Measurements from ENCODE around the gene DDC. TPM values are rescaled to one million over a fixed set of nuclear protein-coding genes. Genes with fewer than 3 reads are reported as not detected.
A peak's percentile ranks its signal among the peaks of the same experiment; 100 is the strongest.

Gene DDC
- total RNA-seq, 1 donor from 2014 or later = not detected

DNA sequence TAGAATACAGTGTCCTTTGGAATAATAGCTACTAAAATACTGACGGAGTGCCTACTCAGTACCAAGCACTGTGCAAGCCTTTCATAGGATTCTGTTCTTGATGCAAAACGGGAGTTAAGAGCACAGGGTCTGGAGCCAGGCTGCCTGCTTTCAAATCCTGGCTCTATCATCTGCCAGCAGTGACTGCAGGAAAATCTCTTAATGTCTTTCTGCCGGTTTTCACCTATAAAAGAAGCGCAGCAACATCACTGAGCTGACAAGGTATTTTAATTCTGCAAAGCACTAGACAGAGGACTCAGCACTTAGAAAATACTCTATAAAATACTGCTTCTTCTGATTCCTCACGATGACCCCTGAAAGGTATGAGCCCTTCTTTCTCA is 115.7 kb downstream of the DDC start:
- no peak for DNase-seq (ENCODE audit: low spot score)
- Mint-ChIP-seq H3K36me3 (ENCODE audit: low read depth) (peaks cover 4% of the 10 kb centered on the region), H3K27ac (ENCODE audit: unreplicated experiment) (peak overlapping the region; percentile 77), H3K4me1 (ENCODE audit: low read depth) (peaks cover 18% of the 10 kb centered on the region), H3K4me3 (ENCODE audit: unreplicated experiment) (peak overlapping the region; percentile 81), H3K27me3 (ENCODE audit: low read depth) (peaks cover 13% of the 10 kb centered on the region), H3K9me3 (ENCODE audit: low read depth) (no peaks in the 10 kb centered on the region)
- TF ChIP-seq, protein P1, sequence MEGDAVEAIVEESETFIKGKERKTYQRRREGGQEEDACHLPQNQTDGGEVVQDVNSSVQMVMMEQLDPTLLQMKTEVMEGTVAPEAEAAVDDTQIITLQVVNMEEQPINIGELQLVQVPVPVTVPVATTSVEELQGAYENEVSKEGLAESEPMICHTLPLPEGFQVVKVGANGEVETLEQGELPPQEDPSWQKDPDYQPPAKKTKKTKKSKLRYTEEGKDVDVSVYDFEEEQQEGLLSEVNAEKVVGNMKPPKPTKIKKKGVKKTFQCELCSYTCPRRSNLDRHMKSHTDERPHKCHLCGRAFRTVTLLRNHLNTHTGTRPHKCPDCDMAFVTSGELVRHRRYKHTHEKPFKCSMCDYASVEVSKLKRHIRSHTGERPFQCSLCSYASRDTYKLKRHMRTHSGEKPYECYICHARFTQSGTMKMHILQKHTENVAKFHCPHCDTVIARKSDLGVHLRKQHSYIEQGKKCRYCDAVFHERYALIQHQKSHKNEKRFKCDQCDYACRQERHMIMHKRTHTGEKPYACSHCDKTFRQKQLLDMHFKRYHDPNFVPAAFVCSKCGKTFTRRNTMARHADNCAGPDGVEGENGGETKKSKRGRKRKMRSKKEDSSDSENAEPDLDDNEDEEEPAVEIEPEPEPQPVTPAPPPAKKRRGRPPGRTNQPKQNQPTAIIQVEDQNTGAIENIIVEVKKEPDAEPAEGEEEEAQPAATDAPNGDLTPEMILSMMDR (IDR thresholded peaks at IDR 0.05) = no peak

DNA sequence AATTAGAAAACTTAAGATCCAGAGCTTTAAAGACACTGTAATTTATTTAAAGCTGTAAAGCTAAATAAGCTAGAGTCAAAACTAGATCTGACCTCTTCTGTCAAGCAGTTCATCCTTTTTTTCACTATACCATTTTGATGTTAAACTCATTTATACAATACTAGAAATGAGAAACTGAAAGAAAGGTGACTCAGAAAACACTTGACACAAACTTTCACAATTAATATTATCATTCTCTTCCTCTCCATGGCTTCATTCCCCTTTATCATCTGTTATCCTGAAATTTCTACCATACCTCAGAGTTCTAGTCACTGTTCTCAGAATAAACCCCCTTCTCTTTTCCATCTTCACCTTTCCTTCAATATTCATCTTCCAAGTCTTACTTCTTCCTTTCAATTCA is 116.4 kb downstream of the DDC start:
- Mint-ChIP-seq H3K4me1 (ENCODE audit: low read depth) (peaks cover 18% of the 10 kb centered on the region), H3K27me3 (ENCODE audit: low read depth) (peaks cover 7% of the 10 kb centered on the region), H3K27ac (ENCODE audit: unreplicated experiment) (peak overlapping the region; percentile 64), H3K36me3 (ENCODE audit: low read depth) (peaks cover 4% of the 10 kb centered on the region), H3K9me3 (ENCODE audit: low read depth) (no peaks in the 10 kb centered on the region), H3K4me3 (ENCODE audit: unreplicated experiment) (no peak overlapping the region)
- DNase-seq (ENCODE audit: low spot score) = no peak
- TF ChIP-seq, protein P1 (IDR thresholded peaks at IDR 0.05) = no peak

DNA sequence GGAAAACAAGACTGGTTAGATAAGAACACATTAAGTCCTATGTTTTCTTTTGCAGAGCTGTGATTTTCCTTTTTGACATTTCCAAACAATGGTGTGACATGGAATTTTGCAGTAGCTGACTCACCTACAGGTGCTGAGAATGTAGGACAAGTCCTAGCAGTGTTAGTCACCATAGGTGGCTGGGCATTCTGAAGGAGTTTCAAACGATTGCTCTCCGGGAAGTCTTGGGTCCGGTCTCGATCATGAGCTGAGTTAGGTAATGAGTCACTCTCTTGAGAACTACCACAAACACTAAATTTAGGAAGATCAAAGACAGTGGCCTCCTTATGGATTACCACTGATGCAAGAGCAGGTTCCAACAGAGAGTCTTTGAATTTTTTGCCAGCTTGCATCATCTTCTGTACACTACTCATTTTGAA is 118.7 kb downstream of the DDC start:
- peak overlapping the region; percentile 33 for H3K27ac Mint-ChIP-seq (ENCODE audit: unreplicated experiment)
- peaks cover 18% of the 10 kb centered on the region for H3K4me1 Mint-ChIP-seq (ENCODE audit: low read depth)
- no peak overlapping the region for H3K4me3 Mint-ChIP-seq (ENCODE audit: unreplicated experiment)
- no peaks in the 10 kb centered on the region for H3K9me3 Mint-ChIP-seq (ENCODE audit: low read depth)
- DNase-seq (ENCODE audit: low spot score) = no peak
- peaks cover 4% of the 10 kb centered on the region for H3K36me3 Mint-ChIP-seq (ENCODE audit: low read depth)
- H3K27me3 Mint-ChIP-seq (ENCODE audit: low read depth) = no peaks in the 10 kb centered on the region
- TF ChIP-seq, protein P1 (IDR thresholded peaks at IDR 0.05) = no peak

DNA sequence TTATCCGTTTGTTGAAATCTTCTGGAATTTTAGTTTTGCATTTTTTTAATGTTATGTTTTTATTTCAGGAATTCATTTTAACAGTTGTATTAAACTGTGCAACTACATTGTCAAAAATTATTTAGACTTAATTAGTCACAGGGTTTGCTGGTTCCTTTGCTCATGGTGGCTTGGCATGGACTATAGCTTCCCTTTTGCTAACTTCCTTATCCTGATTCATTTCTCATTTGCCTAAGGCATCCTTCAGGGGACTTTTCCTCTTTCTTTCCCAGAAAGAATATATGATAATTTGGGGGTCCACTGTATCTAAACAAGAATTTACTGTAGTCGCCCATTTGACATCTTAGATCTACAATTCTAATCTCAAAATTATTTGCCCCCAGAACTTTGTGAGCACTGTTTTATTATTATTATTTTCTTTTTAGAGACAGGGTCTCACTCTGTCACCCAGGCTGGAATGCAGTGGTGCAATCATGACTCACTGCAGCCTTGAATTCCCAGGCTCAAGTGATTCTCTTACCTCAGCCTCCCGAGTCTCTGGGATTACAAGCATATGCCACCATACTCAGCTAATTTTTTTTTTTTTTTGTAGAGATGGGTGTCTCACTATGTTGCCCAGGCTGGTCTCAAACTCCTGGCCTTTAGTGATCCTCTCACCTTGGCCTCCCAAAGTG is 128.9 kb downstream of the DDC start:
- H3K4me1 Mint-ChIP-seq (ENCODE audit: low read depth) = peaks cover 14% of the 10 kb centered on the region
- H3K4me3 Mint-ChIP-seq (ENCODE audit: unreplicated experiment) = no peak overlapping the region
- no peaks in the 10 kb centered on the region for H3K36me3 Mint-ChIP-seq (ENCODE audit: low read depth)
- TF ChIP-seq, protein P1 (IDR thresholded peaks at IDR 0.05) = no peak
- no peak for DNase-seq (ENCODE audit: low spot score)
- H3K27me3 Mint-ChIP-seq (ENCODE audit: low read depth) = no peaks in the 10 kb centered on the region
- no peaks in the 10 kb centered on the region for H3K9me3 Mint-ChIP-seq (ENCODE audit: low read depth)
- H3K27ac Mint-ChIP-seq (ENCODE audit: unreplicated experiment) = peak overlapping the region; percentile 76

DNA sequence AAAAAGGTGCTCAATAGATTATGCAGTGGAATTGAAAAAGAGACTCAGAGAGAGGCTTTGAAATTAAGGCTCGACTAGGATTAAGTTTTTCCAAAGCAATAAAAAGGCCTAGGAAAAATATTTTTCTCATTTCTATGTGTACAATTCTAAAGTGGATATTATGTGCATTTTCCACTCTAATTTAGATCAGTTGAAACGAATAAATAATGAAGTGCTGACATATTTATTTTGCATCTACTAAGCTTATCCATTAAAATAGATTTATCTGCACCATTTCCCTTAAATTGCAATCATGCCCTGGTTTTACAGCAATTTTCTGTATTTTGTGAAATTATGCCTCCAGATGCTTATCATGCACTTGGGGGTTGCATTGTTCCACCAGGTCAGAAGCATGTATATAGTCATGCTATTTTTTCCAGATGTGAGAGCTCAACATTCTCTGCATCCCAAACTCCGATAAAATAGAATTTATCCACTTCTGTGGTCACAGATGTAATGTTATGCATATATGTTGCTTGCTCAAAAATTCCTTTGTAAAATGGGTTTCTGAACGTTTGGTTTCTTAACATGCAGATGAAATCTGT is 133.4 kb downstream of the DDC start:
- Mint-ChIP-seq H3K27me3 (ENCODE audit: low read depth) (no peaks in the 10 kb centered on the region), H3K36me3 (ENCODE audit: low read depth) (no peaks in the 10 kb centered on the region), H3K4me1 (ENCODE audit: low read depth) (peaks cover 12% of the 10 kb centered on the region), H3K4me3 (ENCODE audit: unreplicated experiment) (no peak overlapping the region), H3K9me3 (ENCODE audit: low read depth) (no peaks in the 10 kb centered on the region), H3K27ac (ENCODE audit: unreplicated experiment) (no peak overlapping the region)
- DNase-seq (ENCODE audit: low spot score) = no peak
- TF ChIP-seq, protein P1 (IDR thresholded peaks at IDR 0.05) = no peak
